HG02678 (cell line): Measurements from ENCODE around the gene LTBR.
"Not testable (repeated sequence)": the region's sequence is repeated elsewhere in the genome, so short reads cannot be mapped to it uniquely, and the experiment has no call there.

Experiments used
- ATAC-seq: cut with Tn5 transposase; IDR thresholded peaks from one replicate; pipeline ENCODE4 v1.9.1; 2021; ENCODE audit warnings: mild to moderate bottlenecking, moderate library complexity; ENCODE audit not compliant: unreplicated experiment

Gene LTBR

GRCh38 chr12:6423267-6424007 lies 39.5 kb downstream of the LTBR start:
- ATAC-seq = peak; percentile 40

- ATAC-seq = no peak
Observed at GRCh38 chr12:6424008-6424347, 40.0 kb downstream of the LTBR start.

GRCh38 chr12:6424866-6425265 lies 40.9 kb downstream of the LTBR start:
- no peak for ATAC-seq

- no peak for ATAC-seq
Observed at GRCh38 chr12:6425590-6426531, 41.9 kb downstream of the LTBR start.

- peak; percentile 72 for ATAC-seq
Observed at GRCh38 chr12:6426882-6427671, 43.1 kb downstream of the LTBR start.

GRCh38 chr12:6427796-6428195 lies 43.8 kb downstream of the LTBR start:
- not testable (repeated sequence) for ATAC-seq

GRCh38 chr12:6428326-6428725 lies 44.4 kb downstream of the LTBR start:
- ATAC-seq = no peak

GRCh38 chr12:6430124-6430989 lies 46.4 kb downstream of the LTBR start:
- ATAC-seq = no peak

GRCh38 chr12:6432991-6433390 lies 49.0 kb downstream of the LTBR start:
- ATAC-seq = peak; percentile 50

- ATAC-seq = no peak
Observed at GRCh38 chr12:6434205-6435140, 50.5 kb downstream of the LTBR start.

- no peak for ATAC-seq
Observed at GRCh38 chr12:6435961-6436715, 52.2 kb downstream of the LTBR start.

- ATAC-seq = no peak
Observed at GRCh38 chr12:6437586-6437985, 53.6 kb downstream of the LTBR start.

- ATAC-seq = no peak
Observed at GRCh38 chr12:6438345-6438744, 54.4 kb downstream of the LTBR start.

- ATAC-seq = no peak
Observed at GRCh38 chr12:6440391-6440790, 56.4 kb downstream of the LTBR start.
